CD4-positive, alpha-beta memory T cell (primary cell): ENCODE measurements around the gene KIR2DL4. TPM values are rescaled to one million over a fixed set of nuclear protein-coding genes. Genes with fewer than 3 reads are reported as not detected.
"Not testable (repeated sequence)": the region's sequence is repeated elsewhere in the genome, so short reads cannot be mapped to it uniquely, and the experiment has no call there.

ENCODE experiments used
- CTCF ChIA-PET: fragments of 350-600 bp; sonication (Branson Sonifier 250); formaldehyde crosslinking; loops from one replicate; lab custom pipeline; 2021; ENCODE audit warnings: inconsistent platforms; ENCODE audit not compliant: partially characterized antibody; lab: Charles Lee
- POLR2A ChIA-PET: fragments of 350-600 bp; sonication (Branson Sonifier 250); formaldehyde crosslinking; loops from one replicate; lab custom pipeline; 2021; ENCODE audit not compliant: partially characterized antibody; lab: Charles Lee
- DNase-seq, 5 donors: peaks; one replicate each; pipeline versions ENCODE4 v3.0.0 to v3.0.0-alpha.2; 2020 to 2022; ENCODE audit warnings: mixed read lengths in 1 of 5
- H3K27ac ChIP-seq: one replicate; pipeline ENCODE4 v1.7.0; 2013; ENCODE audit warnings: low read depth, low read length
- H3K27me3 ChIP-seq: 2 replicates; pipeline ENCODE4 v1.7.0; 2013; ENCODE audit warnings: mild to moderate bottlenecking, low read length, moderate library complexity; ENCODE audit not compliant: insufficient read depth
- H3K36me3 ChIP-seq: 2 replicates; pipeline ENCODE4 v1.7.0; 2013; ENCODE audit warnings: mild to moderate bottlenecking, low read length, moderate library complexity; ENCODE audit not compliant: insufficient read depth
- H3K4me1 ChIP-seq: 2 replicates; pipeline ENCODE4 v1.7.0; 2013; ENCODE audit warnings: mild to moderate bottlenecking, low read length, moderate library complexity; ENCODE audit not compliant: insufficient read depth
- H3K4me3 ChIP-seq, 2 donors: one replicate each; pipeline ENCODE4 v1.7.0; 2013; ENCODE audit warnings: low read length in 2 of 2, mild to moderate bottlenecking in 1 of 2
- H3K9me3 ChIP-seq, 2 donors: one replicate each; pipeline ENCODE4 v1.7.0; 2013; ENCODE audit warnings: low read length in 2 of 2, control low read depth in 1 of 2; ENCODE audit not compliant: control insufficient read depth in 1 of 2
- H3K27ac Mint-ChIP-seq, 7 donors: one replicate each; pipeline ENCODE4 v1.8.0; 2020 to 2021; ENCODE audit warnings: mixed read lengths in 7 of 7, mild to moderate bottlenecking in 6 of 7, inconsistent platforms in 3 of 7, moderate library complexity in 3 of 7
- H3K27me3 Mint-ChIP-seq, 2 donors: one replicate each; pipeline ENCODE4 v1.8.0; 2020 to 2021; ENCODE audit warnings: mixed read lengths in 2 of 2
- H3K36me3 Mint-ChIP-seq, 2 donors: one replicate each; pipeline ENCODE4 v1.8.0; 2020 to 2021; ENCODE audit warnings: mixed read lengths in 2 of 2, inconsistent platforms in 1 of 2, mild to moderate bottlenecking in 1 of 2
- H3K4me1 Mint-ChIP-seq, 4 donors: one replicate each; pipeline ENCODE4 v1.8.0; 2020 to 2021; ENCODE audit warnings: mixed read lengths in 4 of 4, mild to moderate bottlenecking in 1 of 4
- H3K4me3 Mint-ChIP-seq, 8 donors: one replicate each; pipeline ENCODE4 v1.8.0; 2020 to 2021; ENCODE audit warnings: mixed read lengths in 8 of 8, mild to moderate bottlenecking in 7 of 8, moderate library complexity in 6 of 8, inconsistent platforms in 3 of 8
- H3K9me3 Mint-ChIP-seq, 8 donors: one replicate each; pipeline ENCODE4 v1.8.0; 2020 to 2021; ENCODE audit warnings: mixed read lengths in 8 of 8, mild to moderate bottlenecking in 5 of 8, inconsistent platforms in 3 of 8, moderate library complexity in 1 of 8
- intact Hi-C: fragments of 100-400 bp; cut with micrococcal nuclease; formaldehyde crosslinking; loops from one replicate; pipeline ENCODE4 v1.15.1; 2023
- polyA plus RNA-seq, 2 donors: library from polyadenylated mRNA; unstranded; fragments of 300-500 nt; fragmentation: Illumina TruSeq; gene quantifications; one replicate each; pipeline ENCODE4 v1.2.3, GENCODE V29; 2021
- total RNA-seq, 2 experiments: library from RNA; stranded (reverse); gene quantifications; one replicate each; pipeline ENCODE4 v1.2.3, GENCODE V29; 2021

KIR2DL4 gene
- total and polyA plus RNA-seq, 4 experiments from 2014 or later = not detected

- H3K36me3 Mint-ChIP-seq, CTCF ChIA-PET, H3K4me1 Mint-ChIP-seq, H3K27me3 ChIP-seq, H3K4me3 Mint-ChIP-seq, H3K4me3 ChIP-seq, H3K9me3 ChIP-seq, H3K27ac ChIP-seq, POLR2A ChIA-PET, H3K27ac Mint-ChIP-seq, DNase-seq, intact Hi-C loops, H3K36me3 ChIP-seq, H3K4me1 ChIP-seq: not testable (repeated sequence)
- Mint-ChIP-seq H3K9me3 (peaks cover 0 to 11% (median 3%) of the 10 kb centered on the region in 8 donors), H3K27me3 (peaks cover 0 to 13% of the 10 kb centered on the region in 2 donors)
Measured at GRCh38 chr19:54825326-54825725, 21.9 kb downstream of the KIR2DL4 start.

GRCh38 chr19:54828064-54828463 lies 24.7 kb downstream of the KIR2DL4 start:
- H3K4me1 ChIP-seq, POLR2A ChIA-PET, H3K4me1 Mint-ChIP-seq, H3K36me3 ChIP-seq, H3K27ac ChIP-seq, H3K4me3 ChIP-seq, H3K4me3 Mint-ChIP-seq, CTCF ChIA-PET, H3K9me3 ChIP-seq, H3K36me3 Mint-ChIP-seq, intact Hi-C loops, DNase-seq, H3K27ac Mint-ChIP-seq, H3K27me3 ChIP-seq: not testable (repeated sequence)
- H3K27me3 Mint-ChIP-seq = peaks cover 0 to 14% of the 10 kb centered on the region in 2 donors
- H3K9me3 Mint-ChIP-seq = peaks cover 0 to 11% (median 3%) of the 10 kb centered on the region in 8 donors

GRCh38 chr19:54832496-54832895 lies 29.1 kb downstream of the KIR2DL4 start, which contains the start of gene KIR2DS4:
Gene KIR2DS4, plus strand, starts transcription at chr19:54832676.
- H3K4me1 ChIP-seq, H3K9me3 ChIP-seq, H3K27me3 Mint-ChIP-seq, H3K4me1 Mint-ChIP-seq, DNase-seq, H3K4me3 Mint-ChIP-seq, POLR2A ChIA-PET, intact Hi-C loops, H3K27me3 ChIP-seq, H3K36me3 Mint-ChIP-seq, H3K9me3 Mint-ChIP-seq, H3K27ac ChIP-seq, H3K4me3 ChIP-seq, H3K27ac Mint-ChIP-seq, H3K36me3 ChIP-seq, CTCF ChIA-PET: not testable (repeated sequence)

- H3K9me3 ChIP-seq, H3K9me3 Mint-ChIP-seq, CTCF ChIA-PET, H3K27me3 ChIP-seq, H3K4me1 ChIP-seq, H3K27ac Mint-ChIP-seq, H3K4me1 Mint-ChIP-seq, H3K27me3 Mint-ChIP-seq, H3K4me3 Mint-ChIP-seq, POLR2A ChIA-PET, H3K36me3 ChIP-seq, intact Hi-C loops, H3K4me3 ChIP-seq, DNase-seq, H3K27ac ChIP-seq, H3K36me3 Mint-ChIP-seq: not testable (repeated sequence)
Measured at GRCh38 chr19:54835126-54835525, 31.7 kb downstream of the KIR2DL4 start.

DNA sequence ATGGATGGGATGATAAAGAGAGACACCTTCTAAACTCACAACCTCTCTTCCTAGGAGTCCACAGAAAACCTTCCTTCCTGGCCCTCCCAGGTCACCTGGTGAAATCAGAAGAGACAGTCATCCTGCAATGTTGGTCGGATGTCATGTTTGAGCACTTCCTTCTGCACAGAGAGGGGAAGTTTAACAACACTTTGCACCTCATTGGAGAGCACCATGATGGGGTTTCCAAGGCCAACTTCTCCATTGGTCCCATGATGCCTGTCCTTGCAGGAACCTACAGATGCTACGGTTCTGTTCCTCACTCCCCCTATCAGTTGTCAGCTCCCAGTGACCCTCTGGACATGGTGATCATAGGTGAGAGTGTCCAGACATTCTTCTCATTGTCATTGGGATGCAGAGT lies 34.1 kb downstream of the KIR2DL4 start:
- H3K4me1 ChIP-seq, H3K4me3 ChIP-seq, H3K4me3 Mint-ChIP-seq, H3K9me3 ChIP-seq, CTCF ChIA-PET, H3K27ac ChIP-seq, H3K36me3 Mint-ChIP-seq, H3K27me3 Mint-ChIP-seq, DNase-seq, H3K36me3 ChIP-seq, H3K4me1 Mint-ChIP-seq, intact Hi-C loops, POLR2A ChIA-PET, H3K27ac Mint-ChIP-seq, H3K27me3 ChIP-seq, H3K9me3 Mint-ChIP-seq: not testable (repeated sequence)

DNA sequence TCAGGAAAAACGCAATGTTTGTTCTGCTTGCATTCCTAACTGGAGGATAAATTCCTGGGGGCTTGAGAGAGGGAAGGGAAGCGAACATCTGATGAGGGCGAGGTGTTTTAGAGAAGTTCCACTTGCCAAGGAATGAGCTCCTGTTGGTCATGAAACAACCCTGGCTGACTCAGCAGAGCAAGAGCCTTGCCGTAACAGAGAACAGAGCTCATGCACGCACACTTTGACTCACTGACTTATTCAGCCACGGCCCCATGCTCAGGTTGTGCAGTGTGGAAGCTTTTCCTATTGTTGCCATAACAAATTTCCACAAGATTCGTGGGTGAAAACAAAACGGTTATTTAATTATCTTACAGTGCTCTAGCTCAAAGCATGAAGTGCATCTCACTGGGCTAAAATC lies 39.8 kb downstream of the KIR2DL4 start:
- H3K9me3 ChIP-seq, H3K36me3 ChIP-seq, DNase-seq, H3K27ac ChIP-seq, H3K4me1 ChIP-seq, CTCF ChIA-PET, POLR2A ChIA-PET, H3K4me3 Mint-ChIP-seq, H3K27me3 ChIP-seq, H3K4me3 ChIP-seq, H3K4me1 Mint-ChIP-seq, intact Hi-C loops, H3K27ac Mint-ChIP-seq, H3K36me3 Mint-ChIP-seq: not testable (repeated sequence)
- peaks cover 0 to 15% (median 11%) of the 10 kb centered on the region in 8 donors for H3K9me3 Mint-ChIP-seq
- peaks cover 3 to 11% of the 10 kb centered on the region in 2 donors for H3K27me3 Mint-ChIP-seq

- H3K4me3 ChIP-seq, H3K9me3 ChIP-seq, H3K27ac ChIP-seq, H3K27me3 ChIP-seq, intact Hi-C loops, POLR2A ChIA-PET, H3K36me3 ChIP-seq, CTCF ChIA-PET, DNase-seq, H3K36me3 Mint-ChIP-seq, H3K4me1 ChIP-seq, H3K4me1 Mint-ChIP-seq: not testable (repeated sequence)
- peak within 1 kb of the TSS in 2 of 8 donors; percentile 22 to 72 for H3K4me3 Mint-ChIP-seq
- H3K27me3 Mint-ChIP-seq = peaks cover 8 to 12% of the 10 kb centered on the region in 2 donors
- peaks cover 0 to 19% (median 12%) of the 10 kb centered on the region in 8 donors for H3K9me3 Mint-ChIP-seq
- peak within 1 kb of the TSS in 2 of 7 donors; percentile 2 to 54 for H3K27ac Mint-ChIP-seq
Measured at GRCh38 chr19:54850061-54850640, 46.7 kb downstream of the KIR2DL4 start, which contains the start of gene KIR3DL2. Gene KIR3DL2, plus strand, starts transcription at chr19:54850443. Its CDS starts 33 bp downstream, at chr19:54850476.
